NCI-H2196 treated with DMSO at 0.1 percent for 48 hours (cell line): ENCODE results near the gene FBXO27.
"Not testable (repeated sequence)": the region's sequence is repeated elsewhere in the genome, so short reads cannot be mapped to it uniquely, and the experiment has no call there.

Experiments
- DNase-seq: peaks from one replicate; lab custom pipeline; 2025; ENCODE audit not compliant: unreplicated experiment; lab: John Stamatoyannopoulos, UW

FBXO27 gene

GRCh38 chr19:39045506-39045905 lies 13.2 kb upstream of the FBXO27 start:
- no peak for DNase-seq

DNA sequence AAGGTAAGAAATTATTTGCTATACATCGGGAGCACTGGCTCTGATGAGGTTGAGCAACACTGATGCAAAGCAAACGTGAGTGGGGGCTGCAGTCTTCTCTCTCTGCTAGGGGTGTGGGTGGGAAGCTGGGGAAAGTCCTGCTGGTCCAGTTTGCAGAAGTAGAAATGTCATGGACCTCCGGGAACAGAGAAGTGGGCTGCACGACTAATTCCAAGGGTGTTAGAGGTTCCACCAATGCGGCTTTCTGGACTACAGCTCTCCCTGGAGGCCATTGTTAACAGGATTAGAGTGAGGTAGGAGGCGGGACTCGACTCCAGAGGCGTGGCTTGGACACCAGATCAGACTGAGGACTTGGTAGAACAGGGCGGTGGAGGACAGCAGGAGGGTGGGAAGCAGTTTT lies 5.7 kb upstream of the FBXO27 start:
- DNase-seq = no peak

DNA sequence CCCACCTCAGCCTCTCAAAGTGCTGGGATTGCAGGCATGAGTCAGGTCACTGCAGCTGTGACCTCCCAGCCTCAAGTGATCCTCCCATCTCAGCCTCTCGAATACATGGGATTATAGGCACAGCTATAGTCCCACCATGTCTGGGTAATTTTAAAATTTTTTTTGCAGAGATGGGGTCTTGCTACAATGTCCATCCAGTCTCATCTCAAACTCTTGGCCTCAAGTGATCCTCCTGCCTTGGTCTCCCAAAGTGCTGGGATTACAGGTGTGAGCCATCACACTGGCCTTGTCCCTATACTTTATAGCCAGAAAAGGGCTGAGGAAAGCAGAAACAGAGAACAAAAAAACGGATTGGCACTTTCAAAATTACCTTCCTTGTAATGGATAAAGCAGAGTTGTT lies 4.8 kb upstream of the FBXO27 start:
- DNase-seq = no peak

- no peak for DNase-seq
Observed at GRCh38 chr19:39036581-39036980, 4.2 kb upstream of the FBXO27 start.

DNA sequence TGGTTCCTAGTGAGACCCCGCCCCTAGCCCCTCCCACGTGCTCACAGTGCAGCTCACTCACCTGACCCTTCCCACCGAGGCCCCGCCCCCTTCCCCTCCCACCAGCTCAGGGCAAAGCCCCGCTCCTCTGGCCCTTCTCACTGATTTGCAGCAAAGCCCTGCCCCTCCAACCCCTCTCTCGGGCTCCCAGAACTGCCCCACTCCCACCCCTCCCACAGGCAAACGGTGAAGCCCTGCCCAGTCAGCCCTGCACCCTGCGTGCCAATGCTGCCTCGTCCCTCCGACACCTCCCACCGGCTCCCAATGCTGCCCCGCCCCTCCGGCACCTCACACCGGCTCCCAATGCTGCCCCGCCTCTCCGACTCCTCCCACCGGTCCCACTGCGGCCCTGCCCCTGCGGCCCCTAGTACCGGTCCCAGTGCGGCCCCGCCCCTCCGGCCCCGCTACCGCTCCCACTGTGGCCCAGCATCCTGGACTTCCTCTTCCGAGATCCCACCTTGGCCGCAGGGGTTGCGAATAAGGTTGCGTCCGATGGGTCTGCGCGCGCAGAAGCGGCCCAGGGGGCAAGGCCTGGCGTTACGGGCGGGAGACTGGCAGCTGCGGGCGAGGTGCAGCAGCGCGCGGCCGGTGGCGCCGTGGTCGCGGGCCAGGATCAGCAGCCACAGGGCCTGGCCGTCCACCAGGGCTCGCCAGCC lies 834 bp downstream of the FBXO27 start:
- DNase-seq = peak; percentile 99

- no peak for DNase-seq
Observed at GRCh38 chr19:39030854-39031367, 1.4 kb downstream of the FBXO27 start.

- no peak for DNase-seq
Observed at GRCh38 chr19:39024875-39025641, 7.3 kb downstream of the FBXO27 start.

GRCh38 chr19:39021063-39021462 lies 11.3 kb downstream of the FBXO27 start:
- DNase-seq = no peak

- DNase-seq = no peak
Observed at GRCh38 chr19:39017646-39018045, 14.7 kb downstream of the FBXO27 start.

DNA sequence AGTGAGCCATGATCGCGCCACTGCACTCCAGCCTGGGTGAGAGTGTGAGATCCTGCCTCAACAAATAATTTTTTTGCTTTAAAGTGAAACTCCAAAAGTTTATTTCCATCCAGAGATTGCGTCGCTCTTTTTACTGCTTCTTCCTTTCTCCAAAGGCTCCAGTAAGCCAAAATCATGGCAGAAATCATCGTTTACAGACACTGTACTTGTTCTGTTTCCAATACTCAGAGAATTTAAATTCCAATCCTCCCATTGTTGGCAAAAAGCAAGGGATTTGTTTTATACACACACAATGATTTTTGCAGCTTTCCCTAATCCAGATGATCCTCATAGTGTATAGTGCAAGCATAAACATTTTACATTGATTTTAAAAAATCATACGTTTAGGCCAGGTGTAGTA lies 15.3 kb downstream of the FBXO27 start:
- DNase-seq = no peak

- no peak for DNase-seq
Observed at GRCh38 chr19:39014037-39014436, 18.3 kb downstream of the FBXO27 start.

DNA sequence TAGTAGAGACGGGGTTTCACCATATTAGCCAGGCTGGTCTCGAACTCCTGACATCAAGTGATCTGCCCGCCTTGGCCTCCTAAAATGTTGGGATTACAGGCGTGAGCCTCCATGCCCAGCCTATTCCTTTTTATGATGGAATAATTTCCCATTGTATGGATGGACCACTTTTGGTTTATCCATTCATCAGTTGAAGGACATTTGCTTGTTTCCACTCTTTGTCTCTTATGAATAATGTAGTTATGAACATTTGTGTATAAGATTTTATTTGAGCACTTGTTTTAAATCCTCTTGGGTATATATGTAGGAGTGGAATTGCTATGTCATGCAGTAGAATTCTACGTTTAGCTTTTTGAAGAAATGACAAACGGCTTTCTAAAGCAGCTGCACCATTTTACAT lies 23.3 kb downstream of the FBXO27 start:
- DNase-seq = no peak

GRCh38 chr19:39008137-39008536 lies 24.2 kb downstream of the FBXO27 start:
- no peak for DNase-seq

DNA sequence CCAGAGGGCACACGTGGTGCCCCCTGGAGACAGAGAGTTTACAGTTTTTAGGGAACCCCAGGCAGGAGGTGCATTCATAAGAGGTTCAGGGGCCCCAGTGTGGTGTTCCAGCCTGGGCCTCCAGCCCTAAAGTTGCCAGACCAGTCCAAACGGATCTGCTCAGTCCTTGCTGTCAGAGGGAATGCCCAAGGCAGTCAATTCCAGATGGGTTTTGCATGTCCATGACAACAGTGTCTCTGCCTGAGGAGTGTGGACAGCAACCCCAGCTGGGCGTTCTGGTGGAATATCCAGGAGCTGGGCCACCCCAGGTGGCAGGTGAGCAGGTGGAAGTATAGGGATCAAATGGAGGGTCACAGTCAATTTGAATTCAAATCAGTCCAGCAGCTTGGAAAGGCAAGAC lies 25.3 kb downstream of the FBXO27 start:
- no peak for DNase-seq

DNA sequence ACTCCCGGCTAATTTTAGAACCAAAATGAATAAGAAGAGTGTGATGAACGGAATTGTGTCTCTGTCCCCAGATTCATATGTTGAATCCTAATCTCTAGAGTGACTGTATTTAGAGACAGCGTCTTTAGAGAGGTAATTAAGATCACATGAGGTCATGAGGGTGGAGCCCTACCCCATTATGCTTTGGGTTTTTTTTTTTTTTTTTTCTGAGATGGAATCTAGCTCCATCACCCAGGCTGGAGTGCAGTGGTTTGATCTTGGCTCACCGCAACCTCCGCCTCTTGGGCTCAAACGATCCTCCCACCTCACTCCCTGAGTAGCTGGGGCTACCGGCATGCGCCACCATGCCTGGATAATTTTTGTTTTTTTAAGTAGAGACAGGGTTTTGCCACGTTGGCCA lies 27.9 kb downstream of the FBXO27 start:
- no peak for DNase-seq

DNA sequence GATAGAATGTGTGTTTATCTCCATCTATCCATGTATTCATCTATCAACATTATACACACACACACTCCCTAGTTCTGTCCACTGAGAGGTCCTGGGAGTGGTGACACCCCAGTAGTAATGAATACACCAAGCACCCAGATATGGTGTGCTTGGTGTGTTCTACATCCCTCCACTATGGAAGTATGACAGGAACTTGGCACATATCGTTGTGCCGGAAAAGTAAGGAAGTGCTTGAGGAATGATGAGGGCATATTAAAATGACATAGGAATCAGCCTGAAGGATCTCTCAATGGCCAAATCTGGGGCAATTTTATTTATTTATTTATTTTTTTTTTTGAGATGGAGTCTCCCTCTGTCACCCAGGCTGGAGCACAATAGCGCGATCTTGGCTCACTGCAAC lies 28.6 kb downstream of the FBXO27 start:
- DNase-seq = no peak

- DNase-seq = no peak
Observed at GRCh38 chr19:39003188-39003587, 29.2 kb downstream of the FBXO27 start.

- DNase-seq = no peak
Observed at GRCh38 chr19:39001041-39001440, 31.3 kb downstream of the FBXO27 start.

GRCh38 chr19:38997576-38997975 lies 34.8 kb downstream of the FBXO27 start:
- not testable (repeated sequence) for DNase-seq

GRCh38 chr19:38993271-38993670 lies 39.1 kb downstream of the FBXO27 start:
- DNase-seq = no peak

GRCh38 chr19:38990949-38991697 lies 41.2 kb downstream of the FBXO27 start:
- DNase-seq = no peak

DNA sequence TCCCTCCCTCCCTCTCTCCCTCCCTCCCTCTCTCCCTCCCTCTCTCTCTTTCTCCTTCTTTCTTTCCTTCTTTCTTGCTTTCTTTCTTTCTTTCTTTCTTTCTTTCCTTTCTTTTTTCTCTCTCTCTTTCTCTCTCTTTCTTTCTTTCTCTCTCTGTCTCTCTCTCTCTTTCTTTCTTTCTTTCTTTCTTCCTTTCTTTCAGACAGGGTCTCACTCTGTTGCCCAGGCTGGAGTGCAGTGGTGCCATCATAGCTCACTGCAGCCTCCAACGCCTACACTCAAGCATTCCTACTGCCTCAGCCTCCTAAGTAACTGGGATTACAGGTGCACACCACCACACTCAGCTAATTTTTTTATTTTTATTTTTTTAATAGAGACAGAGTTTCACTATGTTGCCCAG lies 42.7 kb downstream of the FBXO27 start:
- not testable (repeated sequence) for DNase-seq
